OCI-LY7 (cell line): ENCODE measurements around the gene DCPS.

Source experiments
- CTCF ChIP-seq: fragments of 200-600 bp; sonication (generic); conservative IDR thresholded peaks from 2 replicates; pipeline ENCODE4 v1.5.1; 2014; ENCODE audit warnings: mild to moderate bottlenecking, antibody characterized with exemption, low read length, moderate library complexity, mixed read lengths
- EZH2phosphoT487 ChIP-seq: fragments of 200-600 bp; sonication (generic); IDR thresholded peaks from 2 replicates; pipeline ENCODE4 v1.6.1; 2018; ENCODE audit warnings: low read depth, borderline replicate concordance, mild to moderate bottlenecking, mixed run types, antibody characterized with exemption, low read length, moderate library complexity, mixed read lengths

GRCh38 chr11:126310200-126310991 is 6.5 kb downstream of the DCPS start:
- peak; percentile 95 for TF ChIP-seq CTCF
- no peak for TF ChIP-seq EZH2phosphoT487
